CD4-positive, alpha-beta T cell treated with Interleukin-12 subunit alpha and Interleukin-12 subunit beta, for 1 hour (primary cell): ENCODE measurements around the gene PARS2.

Experiments
- DNase-seq: peaks from one replicate; pipeline ENCODE4 v3.0.0-alpha.2; 2020

PARS2 gene

GRCh38 chr1:54764133-54764921 is at the start of gene PARS2:
TSS of gene PARS2 (minus strand) at chr1:54764523. CDS start at chr1:54759161, 5,362 bp downstream.
- peak; percentile 98 for DNase-seq

- DNase-seq, result no peak
These were observed 49.8 kb upstream of the PARS2 start for GRCh38 chr1:54814126-54814498.

GRCh38 chr1:54813485-54814125 is 49.3 kb upstream of the PARS2 start:
- no peak for DNase-seq

GRCh38 chr1:54812801-54813484 is 48.6 kb upstream of the PARS2 start:
- no peak for DNase-seq

- DNase-seq, result no peak
These were observed 47.7 kb upstream of the PARS2 start for GRCh38 chr1:54811739-54812655.

- DNase-seq, result no peak
These were observed 46.7 kb upstream of the PARS2 start for GRCh38 chr1:54811066-54811465.

GRCh38 chr1:54810153-54810942 is 46.0 kb upstream of the PARS2 start:
- DNase-seq, result peak; percentile 72

- no peak for DNase-seq
These were observed 45.3 kb upstream of the PARS2 start for GRCh38 chr1:54809496-54810074.

- DNase-seq, result no peak
These were observed 44.3 kb upstream of the PARS2 start for GRCh38 chr1:54808443-54809207.

GRCh38 chr1:54807756-54808155 is 43.4 kb upstream of the PARS2 start:
- DNase-seq, result no peak

GRCh38 chr1:54806931-54807611 is 42.7 kb upstream of the PARS2 start:
- peak; percentile 58 for DNase-seq

- DNase-seq, result no peak
These were observed 41.7 kb upstream of the PARS2 start for GRCh38 chr1:54805981-54806381.

GRCh38 chr1:54805466-54805865 is 41.1 kb upstream of the PARS2 start:
- no peak for DNase-seq

GRCh38 chr1:54804471-54805132 is 40.3 kb upstream of the PARS2 start:
- DNase-seq, result no peak

- no peak for DNase-seq
These were observed 39.6 kb upstream of the PARS2 start for GRCh38 chr1:54803761-54804470.

GRCh38 chr1:54800899-54801759 is 36.8 kb upstream of the PARS2 start, which contains the start of gene TTC22:
TSS of gene TTC22 (minus strand) at chr1:54801323. CDS start at chr1:54801163, 160 bp downstream.
- DNase-seq, result peak; percentile 71

- no peak for DNase-seq
These were observed 35.9 kb upstream of the PARS2 start for GRCh38 chr1:54800041-54800898.
